GM21786 (cell line): ENCODE measurements around the gene SPDYE3.
A peak's percentile ranks its signal among the peaks of the same experiment; 100 is the strongest.
"Not testable (repeated sequence)": the region's sequence is repeated elsewhere in the genome, so short reads cannot be mapped to it uniquely, and the experiment has no call there.

Experiments used
- ATAC-seq: cut with Tn5 transposase; IDR thresholded peaks from one replicate; pipeline ENCODE4 v1.9.1; 2021; ENCODE audit not compliant: unreplicated experiment

Gene SPDYE3

DNA sequence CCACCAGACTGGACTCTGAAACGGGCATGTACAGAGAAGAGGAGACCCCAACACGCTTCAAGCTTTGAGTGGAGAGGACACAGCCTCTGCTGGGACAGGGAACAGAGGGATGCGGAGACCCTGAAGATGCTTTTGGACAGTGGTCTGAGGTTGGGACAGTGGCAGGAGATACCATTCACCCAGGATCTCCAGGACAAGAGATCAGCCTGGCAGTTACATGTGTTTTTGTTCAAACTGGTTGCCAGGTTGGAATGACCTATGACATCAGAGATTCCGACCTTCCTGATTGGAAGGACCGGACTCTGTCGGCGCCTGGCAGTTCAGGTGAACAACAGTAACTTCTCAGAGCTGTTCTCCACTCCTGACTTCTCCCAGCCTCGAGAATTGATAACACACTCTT is at the start of gene SPDYE3:
TSS of gene SPDYE3 (plus strand) at position 301 of the 400 bp plus-strand sequence. CDS start 184 bp downstream, outside the sequence.
- not testable (repeated sequence) for ATAC-seq

DNA sequence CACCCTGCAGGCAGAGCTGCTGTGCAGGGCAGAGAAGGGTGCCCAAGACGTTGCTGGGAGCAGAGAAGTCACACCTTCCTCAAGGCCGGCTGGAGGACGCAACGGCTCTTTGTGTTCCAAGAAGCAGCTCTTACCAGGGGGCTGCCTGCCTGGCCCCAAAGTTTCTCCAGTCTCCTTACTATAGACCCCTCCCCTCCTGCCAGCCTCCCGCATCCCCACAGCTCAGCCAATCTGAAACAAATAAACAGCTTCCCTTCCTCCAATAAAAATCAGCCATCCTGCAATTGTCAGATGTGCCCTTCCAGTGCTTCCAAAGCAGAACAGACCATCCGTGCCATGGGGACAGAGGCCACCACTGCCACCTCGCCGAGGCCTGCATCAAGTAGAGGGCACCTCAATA is 47.5 kb upstream of the SPDYE3 start:
- ATAC-seq: not testable (repeated sequence)

- ATAC-seq: not testable (repeated sequence)
Measured at GRCh38 chr7:100262896-100263295, 44.6 kb upstream of the SPDYE3 start.

GRCh38 chr7:100264223-100264622 is 43.3 kb upstream of the SPDYE3 start:
- ATAC-seq: not testable (repeated sequence)

DNA sequence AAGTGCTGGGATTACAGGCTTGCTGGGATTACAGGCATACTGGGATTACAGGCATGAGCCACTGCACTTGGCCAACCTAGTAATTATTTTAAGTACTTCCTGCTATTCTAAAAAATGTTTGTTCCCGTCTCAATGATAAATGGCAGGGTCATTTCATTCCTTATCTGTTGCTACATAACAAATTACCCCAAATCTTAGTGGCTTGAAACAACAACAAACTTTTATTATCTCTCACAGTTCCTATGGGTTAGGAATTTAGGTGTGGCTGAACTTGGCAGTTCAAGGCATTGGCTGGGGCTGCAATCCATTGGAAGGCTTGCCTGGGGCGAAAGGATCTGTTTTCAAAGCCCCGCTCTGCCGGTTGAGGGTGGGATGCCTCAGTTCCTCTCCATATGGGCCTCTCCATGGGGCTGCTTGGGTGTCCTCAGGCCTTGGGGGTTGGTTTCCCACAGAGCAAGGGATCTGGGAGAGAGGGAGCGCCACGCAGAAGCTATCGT is 42.8 kb upstream of the SPDYE3 start:
- not testable (repeated sequence) for ATAC-seq

GRCh38 chr7:100265851-100266250 is 41.7 kb upstream of the SPDYE3 start:
- not testable (repeated sequence) for ATAC-seq

- ATAC-seq: no peak
Measured at GRCh38 chr7:100266576-100267354, 40.7 kb upstream of the SPDYE3 start.

DNA sequence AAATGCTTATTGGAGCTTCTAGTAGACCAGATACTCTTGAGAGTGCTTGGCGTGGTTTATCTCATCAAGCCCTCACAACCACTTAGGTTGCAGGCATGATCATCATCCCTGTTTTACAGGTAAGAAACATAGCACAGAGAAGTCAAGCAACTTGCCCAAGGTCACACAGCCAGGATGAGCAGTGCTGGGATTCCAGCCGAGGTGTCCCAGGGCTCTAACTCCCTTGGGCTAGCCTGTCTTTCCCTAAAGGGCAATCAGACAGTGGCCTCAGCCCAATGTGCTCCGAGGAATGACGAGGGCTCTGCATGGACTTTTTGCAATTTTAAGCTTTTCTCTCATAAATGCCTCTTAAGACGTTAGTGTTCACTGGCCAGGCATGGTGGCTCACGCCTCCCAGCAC is 39.9 kb upstream of the SPDYE3 start:
- ATAC-seq: no peak

DNA sequence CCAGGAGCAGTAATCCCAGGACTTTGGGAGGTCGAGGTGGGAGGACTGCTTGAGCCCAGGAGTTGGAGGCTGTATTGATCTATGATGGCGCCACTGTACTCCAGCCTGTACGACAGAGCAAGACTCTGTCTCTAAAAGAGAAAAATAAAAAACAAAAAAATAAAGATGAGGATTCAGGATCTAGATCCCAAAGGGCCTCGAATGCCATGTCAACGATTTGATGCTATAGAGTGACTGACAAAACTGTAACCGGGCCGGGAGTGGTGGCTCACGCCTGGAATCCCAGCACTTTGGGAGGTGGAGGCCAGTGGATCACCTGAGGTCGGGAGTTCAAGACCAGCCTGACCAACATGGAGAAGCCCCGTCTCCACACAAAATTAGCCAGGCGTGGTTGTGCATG is 38.6 kb upstream of the SPDYE3 start:
- not testable (repeated sequence) for ATAC-seq

- ATAC-seq: not testable (repeated sequence)
Measured at GRCh38 chr7:100269306-100270045, 38.0 kb upstream of the SPDYE3 start.

DNA sequence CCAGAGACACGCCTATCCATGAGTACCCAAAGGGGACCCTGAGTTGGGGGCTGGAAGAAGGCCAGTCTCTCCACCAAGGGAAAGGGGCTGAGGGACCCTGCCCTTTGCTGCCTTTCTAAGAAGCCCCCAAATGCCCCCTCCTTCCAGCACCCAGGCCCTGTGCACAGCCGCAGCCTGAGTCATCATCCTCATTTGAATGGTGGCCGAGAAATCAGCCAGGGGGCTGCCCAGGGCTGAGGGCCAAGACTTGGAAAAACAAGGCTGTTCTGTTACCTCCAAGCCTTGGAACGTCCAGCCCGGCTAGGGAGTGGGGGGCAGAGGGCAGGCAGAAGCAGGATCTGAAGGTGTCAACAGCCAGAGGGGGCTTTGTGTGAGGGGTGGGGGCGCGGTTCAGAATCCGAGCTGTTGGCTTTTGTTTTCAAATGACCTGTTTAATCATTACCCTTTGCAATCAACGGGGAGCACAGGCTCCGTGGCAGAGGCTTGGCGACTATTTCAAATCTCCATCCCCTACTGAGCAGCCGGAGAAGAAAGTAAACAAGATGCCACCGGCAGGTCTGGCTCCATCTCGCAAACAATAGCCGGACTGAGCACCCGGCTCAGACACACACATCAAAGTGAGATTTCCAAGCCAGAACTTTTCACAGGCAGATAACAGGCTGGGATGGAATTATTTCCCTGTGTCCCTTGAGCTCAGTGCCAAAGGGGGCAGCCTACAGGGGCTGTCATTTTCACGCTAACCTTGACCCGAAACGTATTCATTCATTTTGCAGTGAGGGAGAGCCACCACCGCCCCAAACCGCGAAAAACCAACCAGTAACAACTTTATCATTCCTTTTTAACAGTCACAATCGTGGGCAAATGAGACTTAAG is 37.2 kb upstream of the SPDYE3 start:
- ATAC-seq: not testable (repeated sequence)

DNA sequence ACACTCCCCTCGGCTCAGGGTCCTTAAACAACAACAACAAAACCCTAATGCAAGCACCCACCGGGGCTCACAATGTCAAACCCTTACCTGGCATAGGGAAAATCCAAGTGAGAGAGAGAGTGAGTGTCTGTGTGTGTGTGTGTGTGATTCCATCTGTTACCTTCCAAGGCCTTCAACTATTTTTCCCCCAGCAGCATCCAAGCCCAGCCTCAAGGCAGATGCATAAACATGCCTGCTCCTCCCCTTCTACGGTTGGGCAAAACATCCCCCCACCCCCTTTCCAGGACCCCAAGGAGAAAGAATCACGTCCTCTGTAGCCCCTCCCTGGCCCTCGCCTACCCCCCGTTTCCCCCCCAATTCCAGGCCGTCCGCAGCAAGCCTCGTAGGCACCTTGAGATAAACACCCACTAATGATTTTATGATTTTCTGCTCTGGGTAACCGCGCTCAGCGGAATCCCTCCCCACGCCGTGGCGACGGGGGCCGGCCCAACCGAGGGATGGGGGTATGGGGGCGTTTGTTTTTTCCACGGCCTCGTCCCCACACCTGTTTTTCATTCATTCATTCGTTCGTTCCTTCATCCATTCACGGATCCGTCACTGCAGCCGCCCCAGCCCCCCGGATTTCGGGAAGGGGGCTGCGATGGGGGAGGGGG is 36.4 kb upstream of the SPDYE3 start:
- not testable (repeated sequence) for ATAC-seq

DNA sequence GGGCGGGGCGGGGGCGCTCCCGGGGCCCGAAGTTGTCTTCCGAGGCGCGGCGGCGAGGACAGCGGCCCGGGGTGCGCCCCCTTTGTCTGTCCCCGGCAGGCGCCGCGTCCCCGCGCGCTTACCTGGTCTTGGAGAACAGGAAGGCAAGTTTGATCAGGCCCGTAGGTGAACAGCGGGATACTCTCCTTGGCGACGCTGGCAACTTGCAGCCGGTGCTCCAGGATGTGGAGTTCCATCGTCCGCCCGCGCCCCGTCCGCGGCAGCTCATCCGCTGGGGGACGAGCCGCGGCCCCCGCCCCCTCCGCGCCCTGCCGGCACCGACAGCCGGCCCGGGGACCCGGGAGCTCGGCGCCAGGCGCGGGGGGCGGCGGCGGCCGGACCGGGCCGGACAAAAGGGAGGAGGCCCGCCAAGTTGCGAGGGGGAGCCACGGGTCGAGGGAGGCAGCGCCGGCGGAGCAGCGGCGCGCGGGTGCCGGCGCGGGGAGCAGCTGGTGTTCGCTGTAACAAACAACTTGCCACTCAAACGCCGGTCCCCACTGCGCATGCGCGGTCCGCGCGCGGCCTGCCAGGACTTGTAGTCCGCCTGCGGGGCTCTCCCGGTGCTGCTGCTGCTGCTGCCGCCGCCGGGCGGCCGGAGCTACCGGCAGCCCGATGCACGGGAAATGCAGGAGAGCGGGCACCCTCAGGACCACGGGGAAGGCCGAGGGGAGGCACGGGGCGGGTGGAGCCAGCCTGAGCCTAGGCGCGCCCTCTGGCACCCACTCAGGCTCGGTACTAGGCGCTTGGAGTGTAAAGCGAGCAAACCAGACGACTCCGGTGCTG is 35.6 kb upstream of the SPDYE3 start:
- ATAC-seq: peak; percentile 92

DNA sequence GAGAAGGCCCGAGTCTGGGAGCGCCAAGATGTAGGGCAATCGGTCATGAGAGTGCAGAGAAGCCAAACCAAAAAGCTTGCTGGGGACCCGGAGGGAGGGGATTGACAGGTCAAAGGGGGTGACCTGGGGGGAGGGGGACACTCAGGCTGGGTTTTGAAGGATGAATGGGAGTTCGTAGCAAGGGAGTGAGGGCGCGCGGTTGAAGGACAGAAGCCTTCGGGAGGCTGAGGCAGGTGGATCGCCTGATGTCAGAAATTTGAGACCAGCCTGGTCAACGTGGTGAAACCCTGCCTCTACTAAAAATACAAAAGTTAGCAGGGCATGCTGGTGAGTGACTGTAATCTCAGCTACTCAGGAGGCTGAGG is 35.0 kb upstream of the SPDYE3 start:
- ATAC-seq: not testable (repeated sequence)

DNA sequence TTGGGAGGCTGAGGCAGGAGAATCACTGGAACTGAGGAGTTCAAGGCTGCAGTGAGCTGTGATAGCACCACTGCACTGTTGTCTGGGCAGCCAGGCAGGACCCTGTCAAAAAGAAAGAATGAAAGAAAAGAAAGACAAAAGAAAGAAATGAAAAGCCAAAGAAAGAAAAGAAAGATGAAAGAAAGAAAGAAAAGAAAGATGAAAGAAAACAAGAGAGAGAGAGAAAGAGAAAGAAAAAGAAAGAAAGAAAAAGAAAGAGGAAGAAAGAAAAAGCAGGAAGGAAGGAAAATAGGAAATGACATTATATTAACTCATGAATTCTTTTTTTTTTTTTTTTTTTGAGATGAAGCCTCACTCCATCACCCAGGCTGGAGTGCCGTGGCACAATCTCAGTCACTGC is 32.4 kb upstream of the SPDYE3 start:
- ATAC-seq: no peak

DNA sequence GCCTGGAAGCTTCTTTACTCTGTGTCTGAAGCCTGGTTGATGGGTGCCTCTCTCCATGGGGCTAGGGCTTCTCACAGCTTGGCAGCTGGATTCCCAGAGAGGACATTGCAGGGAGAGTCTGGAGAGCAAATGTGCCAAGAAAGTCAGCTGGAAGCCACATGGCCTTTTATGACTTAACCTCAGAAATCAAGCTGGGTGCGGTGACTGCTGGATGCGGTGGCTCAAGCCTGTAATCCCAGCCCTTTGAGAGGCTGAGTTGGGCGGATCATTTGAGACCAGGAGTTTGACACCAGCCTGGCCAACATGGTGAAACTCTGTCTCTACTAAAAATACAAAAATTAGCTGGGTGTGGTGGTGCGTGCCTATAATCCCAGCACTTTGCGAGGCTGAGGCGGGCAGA is 31.4 kb upstream of the SPDYE3 start:
- not testable (repeated sequence) for ATAC-seq

DNA sequence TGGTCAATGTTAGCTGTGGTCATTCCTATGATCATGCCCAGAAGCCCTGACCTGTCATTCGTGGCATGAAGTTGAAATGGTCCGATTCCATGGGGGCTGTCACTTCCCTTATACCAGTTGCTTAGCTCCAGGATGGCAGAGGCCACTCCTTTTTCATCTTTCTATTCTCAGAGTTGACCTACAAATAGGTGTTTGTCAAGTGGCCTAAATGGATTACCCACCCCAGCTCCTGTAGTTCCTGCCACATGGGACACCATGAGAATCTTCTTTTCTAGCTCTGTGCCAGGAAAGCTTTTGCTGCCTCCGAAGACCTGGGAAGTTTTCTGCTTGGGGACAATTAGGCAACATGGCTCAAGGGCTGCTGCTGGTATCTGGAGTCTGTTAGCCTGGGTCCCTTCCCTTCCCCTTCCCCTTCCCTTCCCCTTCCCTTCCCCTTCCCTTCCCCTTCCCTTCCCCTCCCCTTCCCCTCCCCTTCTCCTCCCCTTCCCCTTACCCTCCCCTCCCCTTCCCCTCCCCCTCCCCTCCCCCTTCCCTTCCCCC is 25.4 kb upstream of the SPDYE3 start:
- not testable (repeated sequence) for ATAC-seq

GRCh38 chr7:100283147-100283546 is 24.4 kb upstream of the SPDYE3 start:
- ATAC-seq: not testable (repeated sequence)

GRCh38 chr7:100287191-100287969 is 20.1 kb upstream of the SPDYE3 start:
- ATAC-seq: not testable (repeated sequence)
